Activated naive CD4-positive, alpha-beta T cell treated with anti-CD3 and anti-CD28 coated beads, Interleukin-2, amount 50 U/mL, for 24 hours (primary cell): ENCODE results near the gene LRRC23.

Experiments used
- H3K27ac Mint-ChIP-seq: one replicate; pipeline ENCODE4 v1.8.0; 2021; ENCODE audit warnings: mild to moderate bottlenecking, mixed read lengths
- H3K27me3 Mint-ChIP-seq: one replicate; pipeline ENCODE4 v1.8.0; 2021; ENCODE audit warnings: mixed read lengths
- H3K36me3 Mint-ChIP-seq: one replicate; pipeline ENCODE4 v1.8.0; 2021; ENCODE audit warnings: mixed read lengths
- H3K4me1 Mint-ChIP-seq: one replicate; pipeline ENCODE4 v1.8.0; 2021; ENCODE audit warnings: mixed read lengths
- H3K4me3 Mint-ChIP-seq: one replicate; pipeline ENCODE4 v1.8.0; 2021; ENCODE audit warnings: mild to moderate bottlenecking, mixed read lengths
- H3K9me3 Mint-ChIP-seq: one replicate; pipeline ENCODE4 v1.8.0; 2021; ENCODE audit warnings: mixed read lengths

Gene LRRC23

DNA sequence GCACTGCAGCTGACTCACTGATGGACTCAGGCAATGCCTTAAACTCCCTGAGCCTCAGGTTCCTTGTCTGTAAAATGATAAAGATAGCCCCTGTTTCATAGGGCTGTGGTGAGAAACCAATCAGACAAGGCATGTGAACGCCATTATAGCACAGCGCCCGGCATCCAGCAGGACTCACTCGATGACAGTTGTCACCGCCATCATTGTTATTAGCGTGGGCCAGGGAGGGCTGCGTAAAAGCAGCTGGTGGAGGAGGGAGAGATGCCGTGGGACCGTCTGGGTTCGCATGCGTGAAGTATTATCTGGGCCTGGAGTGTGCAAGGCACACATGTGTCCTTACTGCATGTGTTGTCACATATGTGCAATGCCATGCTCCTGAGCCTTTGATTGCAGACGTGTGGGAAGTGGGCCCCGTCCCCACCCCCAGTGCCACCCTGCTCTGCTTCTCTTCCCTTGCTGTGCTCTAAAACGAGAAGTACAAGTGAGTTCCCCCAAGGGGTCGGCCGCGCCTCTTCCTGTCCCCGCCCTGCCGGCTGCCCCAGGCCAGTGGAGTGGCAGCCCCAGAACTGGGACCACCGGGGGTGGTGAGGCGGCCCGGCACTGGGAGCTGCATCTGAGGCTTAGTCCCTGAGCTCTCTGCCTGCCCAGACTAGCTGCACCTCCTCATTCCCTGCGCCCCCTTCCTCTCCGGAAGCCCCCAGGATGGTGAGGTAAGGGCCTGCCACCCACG, 46.4 kb downstream of the LRRC23 start, which contains the start of gene PTPN6:
Gene PTPN6 (plus strand): TSS at position 546 of the 730 bp plus-strand sequence. CDS start 157 bp downstream, at position 703.
- Mint-ChIP-seq H3K4me3 (peak within 1 kb of the TSS; percentile 99), H3K27ac (peak within 1 kb of the TSS; percentile 99), H3K4me1 (peaks cover 72% of the 10 kb centered on the region), H3K27me3 (no peaks in the 10 kb centered on the region), H3K9me3 (no peaks in the 10 kb centered on the region), H3K36me3 (peaks cover 30% of the 10 kb centered on the region)

DNA sequence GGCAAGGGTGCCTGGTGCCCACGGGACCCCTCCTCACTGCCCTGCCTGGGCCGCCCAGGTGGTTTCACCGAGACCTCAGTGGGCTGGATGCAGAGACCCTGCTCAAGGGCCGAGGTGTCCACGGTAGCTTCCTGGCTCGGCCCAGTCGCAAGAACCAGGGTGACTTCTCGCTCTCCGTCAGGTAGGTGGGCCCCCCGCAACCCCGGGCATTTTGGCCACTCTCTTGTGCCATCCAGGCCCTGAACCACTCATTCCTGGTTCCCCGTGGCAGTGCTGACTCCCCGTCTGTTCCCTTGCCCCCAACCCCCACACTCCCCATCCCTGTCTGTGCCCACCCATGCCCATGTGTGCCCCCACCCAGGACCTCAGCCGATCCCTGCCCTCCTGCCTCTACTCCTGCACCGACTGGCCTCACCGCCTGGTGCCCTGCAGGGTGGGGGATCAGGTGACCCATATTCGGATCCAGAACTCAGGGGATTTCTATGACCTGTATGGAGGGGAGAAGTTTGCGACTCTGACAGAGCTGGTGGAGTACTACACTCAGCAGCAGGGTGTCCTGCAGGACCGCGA, 47.0 kb downstream of the LRRC23 start:
- Mint-ChIP-seq H3K36me3 (peaks cover 36% of the 10 kb centered on the region), H3K4me1 (peaks cover 72% of the 10 kb centered on the region), H3K27me3 (no peaks in the 10 kb centered on the region), H3K9me3 (no peaks in the 10 kb centered on the region), H3K4me3 (peak overlapping the region; percentile 99), H3K27ac (peak overlapping the region; percentile 98)

DNA sequence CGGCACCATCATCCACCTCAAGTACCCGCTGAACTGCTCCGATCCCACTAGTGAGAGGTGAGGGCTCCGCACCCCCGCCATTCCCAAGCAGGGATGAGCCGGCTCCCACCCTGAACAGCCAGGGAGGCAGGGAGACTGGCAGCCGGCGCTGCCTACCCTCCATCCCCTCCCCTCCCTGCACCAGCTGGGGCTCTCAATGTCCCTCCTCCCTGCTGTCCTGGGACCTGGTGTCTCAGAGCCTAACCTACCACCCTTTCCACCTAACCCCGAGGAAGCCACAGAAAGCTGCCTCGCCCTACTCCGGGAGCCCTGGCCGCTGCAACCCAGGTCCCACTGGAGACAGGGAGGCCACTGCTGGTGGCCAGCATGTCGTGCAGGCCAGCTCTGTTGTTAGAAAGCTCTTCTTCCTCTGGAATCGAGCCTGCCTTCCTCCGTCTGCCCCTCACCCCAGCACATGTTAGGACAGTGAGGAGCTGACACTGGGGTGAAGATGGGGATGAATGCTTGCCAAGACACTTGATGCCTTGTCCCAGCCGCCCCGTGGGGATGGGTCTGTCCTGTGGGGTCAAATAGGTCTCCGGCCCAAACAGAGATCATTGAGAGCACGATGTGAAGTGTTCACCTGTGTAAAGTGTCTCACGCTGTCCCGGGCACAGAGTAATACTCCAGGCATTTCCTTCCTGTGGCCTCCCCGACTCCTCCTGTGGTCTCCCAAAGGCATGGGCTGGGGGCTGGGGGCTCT, 47.7 kb downstream of the LRRC23 start:
- Mint-ChIP-seq H3K36me3 (peaks cover 37% of the 10 kb centered on the region), H3K27me3 (no peaks in the 10 kb centered on the region), H3K27ac (peak overlapping the region; percentile 98), H3K4me3 (peak overlapping the region; percentile 99), H3K9me3 (no peaks in the 10 kb centered on the region), H3K4me1 (peaks cover 72% of the 10 kb centered on the region)

DNA sequence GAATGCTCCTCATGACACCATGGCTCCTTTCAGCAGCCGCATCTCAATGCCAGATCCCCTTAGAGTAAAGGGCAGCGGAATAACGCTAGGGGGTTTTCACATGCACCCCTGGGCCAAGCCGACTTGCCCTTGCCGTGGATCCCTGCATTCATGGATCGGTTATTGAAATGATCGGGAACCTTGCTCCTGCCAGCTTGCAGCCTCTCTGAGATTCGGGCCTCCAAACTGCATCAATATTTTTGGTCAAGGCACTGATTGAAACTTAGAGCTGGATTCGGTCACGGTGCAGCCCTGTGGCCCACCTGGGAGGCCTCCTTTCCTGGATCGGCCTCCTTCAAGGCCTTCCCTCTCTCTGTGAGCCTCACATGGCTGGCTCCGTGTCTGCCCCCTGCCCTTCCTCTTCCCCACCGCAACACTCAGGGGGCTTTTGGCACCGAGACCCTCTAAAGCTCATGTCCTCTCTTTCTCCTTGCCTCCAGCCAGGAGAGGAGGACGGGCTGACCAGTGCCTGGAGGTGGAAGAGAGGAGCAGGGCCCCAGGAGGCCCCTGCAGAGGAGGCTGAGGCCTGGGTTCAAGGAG, 48.3 kb downstream of the LRRC23 start:
- H3K4me1 Mint-ChIP-seq = peaks cover 72% of the 10 kb centered on the region
- peaks cover 37% of the 10 kb centered on the region for H3K36me3 Mint-ChIP-seq

DNA sequence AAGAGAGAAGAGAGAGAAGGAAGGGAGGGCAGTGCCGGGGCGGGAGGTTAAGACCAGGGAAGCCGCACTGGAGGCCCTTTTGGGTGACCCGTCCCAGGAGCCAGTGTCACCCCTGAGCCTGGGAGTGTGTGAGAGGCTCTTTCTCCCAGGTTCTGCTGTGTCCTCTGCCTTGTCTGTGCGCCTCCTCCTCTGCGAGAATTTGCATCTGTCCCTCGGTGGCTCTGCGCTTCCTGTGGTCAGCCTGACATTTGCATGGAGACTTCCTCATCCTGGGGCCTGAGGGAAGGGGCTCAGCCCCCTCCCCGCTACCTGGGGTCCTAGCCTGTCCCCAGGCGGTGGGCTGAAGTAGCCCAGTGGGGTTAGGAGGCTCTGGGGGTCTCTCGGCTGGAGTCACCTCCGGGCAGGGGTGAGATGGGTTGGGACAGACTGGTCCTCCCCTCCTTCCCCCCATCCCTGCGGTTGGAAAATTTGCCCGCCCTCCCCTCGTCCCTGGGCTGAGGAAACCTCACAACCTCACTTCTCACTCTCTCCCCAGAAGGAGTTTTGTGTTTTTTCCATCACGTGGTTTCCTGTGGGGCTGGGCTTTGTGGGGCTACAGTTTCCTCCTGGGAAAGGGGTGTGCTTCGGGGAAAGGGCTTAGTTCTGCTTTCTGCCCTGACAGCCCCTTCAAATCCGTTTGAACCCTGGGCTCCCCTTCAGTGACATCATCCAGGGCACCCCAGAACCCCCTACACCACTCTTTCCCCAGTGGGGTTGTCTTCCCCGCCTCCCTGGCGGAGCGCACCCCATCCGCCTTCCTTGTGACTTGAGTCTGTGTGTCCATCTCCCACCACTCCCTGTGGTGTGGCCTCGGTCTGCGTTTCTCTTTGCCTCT, 49.1 kb downstream of the LRRC23 start:
- peaks cover 72% of the 10 kb centered on the region for H3K4me1 Mint-ChIP-seq
- H3K27me3 Mint-ChIP-seq = no peaks in the 10 kb centered on the region
- H3K9me3 Mint-ChIP-seq = no peaks in the 10 kb centered on the region
- peaks cover 41% of the 10 kb centered on the region for H3K36me3 Mint-ChIP-seq
- peak overlapping the region; percentile 99 for H3K4me3 Mint-ChIP-seq
- peak overlapping the region; percentile 98 for H3K27ac Mint-ChIP-seq

More for the DNA sequence above, 48.3 kb downstream of the LRRC23 start:
- Mint-ChIP-seq H3K27ac (peak overlapping the region; percentile 98), H3K27me3 (no peaks in the 10 kb centered on the region), H3K4me3 (peak overlapping the region; percentile 99), H3K9me3 (no peaks in the 10 kb centered on the region)

DNA sequence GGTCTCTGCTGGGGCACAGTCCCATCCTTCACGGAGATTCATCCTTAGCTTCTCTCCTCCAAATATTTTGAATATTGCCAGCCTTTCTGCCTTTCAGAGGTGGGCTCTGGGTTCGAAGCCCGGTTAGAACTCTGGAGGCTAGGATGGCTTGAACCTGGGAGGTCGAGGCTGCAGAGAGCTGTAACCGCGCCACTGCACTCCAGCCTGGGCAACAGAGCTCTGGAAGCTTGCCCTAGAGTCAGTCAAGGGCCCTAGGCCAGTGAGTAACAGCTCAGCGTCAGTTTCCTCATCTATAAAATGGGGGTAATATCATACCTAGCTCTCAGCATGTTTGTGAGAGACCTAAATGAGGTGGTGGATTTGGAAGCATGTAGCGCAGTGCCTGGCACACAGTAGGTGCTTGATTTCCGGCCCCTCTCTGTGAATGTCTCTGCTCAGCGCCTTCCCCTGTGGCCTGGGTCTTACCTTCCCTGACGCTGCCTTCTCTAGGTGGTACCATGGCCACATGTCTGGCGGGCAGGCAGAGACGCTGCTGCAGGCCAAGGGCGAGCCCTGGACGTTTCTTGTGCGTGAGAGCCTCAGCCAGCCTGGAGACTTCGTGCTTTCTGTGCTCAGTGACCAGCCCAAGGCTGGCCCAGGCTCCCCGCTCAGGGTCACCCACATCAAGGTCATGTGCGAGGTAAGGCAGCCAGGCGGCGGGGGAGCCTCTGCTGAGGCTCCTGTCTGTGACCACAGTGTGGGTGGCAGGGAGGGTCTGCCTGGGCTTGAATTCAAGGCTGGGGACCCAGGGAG, 49.9 kb downstream of the LRRC23 start:
- Mint-ChIP-seq H3K4me3 (peak overlapping the region; percentile 99), H3K4me1 (peaks cover 72% of the 10 kb centered on the region), H3K27ac (peak overlapping the region; percentile 98), H3K27me3 (no peaks in the 10 kb centered on the region), H3K9me3 (no peaks in the 10 kb centered on the region), H3K36me3 (peaks cover 46% of the 10 kb centered on the region)

DNA sequence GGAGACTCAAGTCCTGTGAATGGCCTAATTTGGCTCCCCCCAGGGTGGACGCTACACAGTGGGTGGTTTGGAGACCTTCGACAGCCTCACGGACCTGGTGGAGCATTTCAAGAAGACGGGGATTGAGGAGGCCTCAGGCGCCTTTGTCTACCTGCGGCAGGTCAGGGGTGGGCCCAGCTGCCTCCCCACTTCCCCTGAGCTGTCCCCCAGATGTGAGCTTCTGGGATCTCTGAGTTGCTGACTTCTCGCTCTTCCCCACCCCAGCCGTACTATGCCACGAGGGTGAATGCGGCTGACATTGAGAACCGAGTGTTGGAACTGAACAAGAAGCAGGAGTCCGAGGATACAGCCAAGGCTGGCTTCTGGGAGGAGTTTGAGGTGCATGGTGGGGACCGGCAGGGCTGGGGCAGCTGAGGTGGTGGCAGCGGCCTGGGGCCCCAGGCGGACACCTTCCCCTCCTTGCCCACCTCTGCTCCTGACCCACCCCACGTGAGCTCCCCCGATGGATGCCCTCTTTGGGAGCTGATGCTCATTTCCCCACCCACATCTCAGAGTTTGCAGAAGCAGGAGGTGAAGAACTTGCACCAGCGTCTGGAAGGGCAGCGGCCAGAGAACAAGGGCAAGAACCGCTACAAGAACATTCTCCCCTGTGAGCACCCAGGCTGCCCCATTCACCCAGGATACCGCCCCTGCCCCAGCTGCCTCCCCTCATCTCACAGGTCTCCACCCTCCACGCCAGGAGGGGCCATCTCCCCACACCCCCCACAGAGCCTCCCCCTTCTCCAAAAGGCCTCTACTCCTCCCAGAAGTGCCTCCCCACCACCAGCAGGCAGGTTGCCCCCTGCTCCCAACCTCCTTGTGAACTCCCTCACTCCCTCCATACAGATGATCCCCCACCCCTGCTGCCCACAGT, 50.7 kb downstream of the LRRC23 start:
- H3K9me3 Mint-ChIP-seq = no peaks in the 10 kb centered on the region
- H3K4me1 Mint-ChIP-seq = peaks cover 69% of the 10 kb centered on the region
- peak overlapping the region; percentile 98 for H3K27ac Mint-ChIP-seq
- H3K4me3 Mint-ChIP-seq = peak overlapping the region; percentile 99
- H3K27me3 Mint-ChIP-seq = no peaks in the 10 kb centered on the region
- peaks cover 46% of the 10 kb centered on the region for H3K36me3 Mint-ChIP-seq

DNA sequence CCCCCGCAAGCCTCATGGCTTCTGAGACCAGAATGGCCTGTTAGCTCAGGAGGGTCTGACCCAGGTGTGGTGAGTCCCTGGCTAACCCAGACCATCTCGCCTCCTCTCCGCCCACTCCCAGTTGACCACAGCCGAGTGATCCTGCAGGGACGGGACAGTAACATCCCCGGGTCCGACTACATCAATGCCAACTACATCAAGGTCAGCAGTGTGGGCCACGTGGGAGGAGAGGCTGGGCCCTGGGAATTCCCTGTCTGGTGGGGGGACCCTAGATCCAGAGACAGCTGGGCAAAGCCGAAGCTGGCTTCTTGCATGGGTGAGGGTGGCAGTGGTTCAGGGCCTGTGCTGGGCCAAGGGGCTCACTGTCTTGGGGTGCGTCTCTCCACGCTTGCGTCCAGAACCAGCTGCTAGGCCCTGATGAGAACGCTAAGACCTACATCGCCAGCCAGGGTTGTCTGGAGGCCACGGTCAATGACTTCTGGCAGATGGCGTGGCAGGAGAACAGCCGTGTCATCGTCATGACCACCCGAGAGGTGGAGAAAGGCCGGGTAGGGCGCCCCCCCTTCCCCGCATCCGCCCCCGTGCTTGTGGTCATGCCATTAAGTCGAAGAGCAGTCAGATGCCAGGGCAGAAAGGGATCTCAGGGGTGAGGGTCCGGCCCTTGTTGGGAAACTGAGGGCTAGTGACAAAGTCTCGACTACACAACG, 51.6 kb downstream of the LRRC23 start:
- H3K27me3 Mint-ChIP-seq = no peaks in the 10 kb centered on the region

DNA sequence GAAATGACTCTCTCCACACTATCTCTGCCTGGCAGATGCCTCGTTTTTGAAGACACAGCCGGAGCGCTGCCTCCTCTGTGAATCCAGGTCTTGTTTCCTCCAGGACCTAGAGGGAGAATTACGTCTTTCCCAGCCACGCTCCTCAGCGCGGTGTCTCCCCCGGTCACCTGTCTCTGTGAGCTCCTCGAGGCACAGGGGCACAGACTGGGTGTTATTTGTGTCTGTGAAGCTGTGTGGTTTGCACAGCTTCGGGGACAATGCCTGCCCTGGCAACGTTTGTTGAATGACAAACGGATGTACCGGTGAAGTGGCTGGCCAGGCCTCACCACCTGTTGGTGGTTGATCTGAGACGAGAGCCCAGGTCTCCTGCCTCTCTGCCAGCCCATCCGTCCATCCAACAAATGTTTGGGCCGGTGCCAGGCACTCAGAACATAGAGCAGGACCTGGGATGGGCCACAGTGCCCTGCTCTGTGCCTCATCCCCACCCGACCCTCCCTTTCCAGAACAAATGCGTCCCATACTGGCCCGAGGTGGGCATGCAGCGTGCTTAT, 52.6 kb downstream of the LRRC23 start:
- peak overlapping the region; percentile 99 for H3K4me3 Mint-ChIP-seq
- no peaks in the 10 kb centered on the region for H3K27me3 Mint-ChIP-seq
- peak overlapping the region; percentile 99 for H3K27ac Mint-ChIP-seq
- H3K36me3 Mint-ChIP-seq = peaks cover 53% of the 10 kb centered on the region
- no peaks in the 10 kb centered on the region for H3K9me3 Mint-ChIP-seq
- peaks cover 80% of the 10 kb centered on the region for H3K4me1 Mint-ChIP-seq

More for the DNA sequence above, 51.6 kb downstream of the LRRC23 start:
- H3K36me3 Mint-ChIP-seq = peaks cover 47% of the 10 kb centered on the region
- peak overlapping the region; percentile 89 for H3K27ac Mint-ChIP-seq
- peak overlapping the region; percentile 99 for H3K4me3 Mint-ChIP-seq
- peaks cover 70% of the 10 kb centered on the region for H3K4me1 Mint-ChIP-seq
- no peaks in the 10 kb centered on the region for H3K9me3 Mint-ChIP-seq

DNA sequence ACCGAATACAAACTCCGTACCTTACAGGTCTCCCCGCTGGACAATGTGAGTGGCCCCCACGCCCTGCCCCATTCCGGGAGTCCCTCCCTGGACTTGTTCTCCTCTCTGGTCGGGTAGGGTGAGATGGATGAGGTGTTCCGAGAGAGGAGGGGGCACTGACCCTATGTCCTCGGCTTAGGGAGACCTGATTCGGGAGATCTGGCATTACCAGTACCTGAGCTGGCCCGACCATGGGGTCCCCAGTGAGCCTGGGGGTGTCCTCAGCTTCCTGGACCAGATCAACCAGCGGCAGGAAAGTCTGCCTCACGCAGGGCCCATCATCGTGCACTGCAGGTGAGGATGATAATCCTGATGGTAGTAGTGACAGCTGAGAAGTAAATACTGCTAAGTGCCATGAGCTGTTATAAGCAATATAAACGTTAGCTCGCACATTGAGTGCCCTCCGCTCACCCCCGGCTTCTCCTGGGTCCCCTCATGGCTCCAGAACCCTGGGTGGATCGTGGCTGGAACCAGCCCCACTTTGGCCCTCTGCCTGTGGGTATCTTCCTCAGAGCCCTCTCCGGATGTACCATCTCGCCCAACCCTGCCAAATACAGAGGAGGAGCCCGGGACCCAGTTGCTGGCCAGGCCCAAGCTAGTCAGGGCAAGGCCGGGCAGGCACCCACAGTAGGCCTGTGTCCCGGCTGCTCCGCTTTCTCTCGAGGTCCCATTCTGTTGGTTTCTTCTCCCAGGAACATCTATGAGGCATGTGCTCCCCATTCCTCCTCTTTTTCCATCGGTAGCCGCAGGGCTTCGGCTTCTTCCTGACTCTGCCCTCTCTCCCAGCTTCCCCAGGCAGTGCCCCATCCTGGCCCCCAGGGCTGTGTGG, 53.4 kb downstream of the LRRC23 start:
- H3K9me3 Mint-ChIP-seq = no peaks in the 10 kb centered on the region
- peaks cover 87% of the 10 kb centered on the region for H3K4me1 Mint-ChIP-seq
- H3K36me3 Mint-ChIP-seq = peaks cover 46% of the 10 kb centered on the region
- H3K4me3 Mint-ChIP-seq = peak overlapping the region; percentile 95
- H3K27ac Mint-ChIP-seq = peak overlapping the region; percentile 99
- H3K27me3 Mint-ChIP-seq = no peaks in the 10 kb centered on the region

DNA sequence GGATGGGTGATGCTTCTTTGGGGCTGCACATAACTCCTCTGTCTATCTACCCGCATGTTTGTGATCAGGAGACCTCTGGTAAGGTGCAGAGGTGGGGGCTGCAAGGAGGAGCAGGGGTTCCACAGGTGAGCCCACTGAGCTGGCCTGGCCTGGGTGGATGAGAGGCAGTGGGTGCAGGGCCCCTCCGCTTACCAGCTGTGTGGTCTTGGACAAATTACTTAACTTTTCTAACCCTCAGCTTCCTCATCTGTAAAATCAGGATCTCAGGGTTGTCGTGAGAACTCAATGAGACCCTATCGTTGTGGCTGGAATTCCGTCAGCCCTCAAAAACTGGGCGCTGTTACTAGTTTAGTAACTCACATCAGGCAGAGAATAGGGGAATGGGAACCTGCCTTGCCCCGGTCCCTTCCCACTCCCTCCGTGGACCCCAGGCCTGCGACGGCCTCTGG, 54.0 kb downstream of the LRRC23 start:
- no peaks in the 10 kb centered on the region for H3K9me3 Mint-ChIP-seq
- peaks cover 87% of the 10 kb centered on the region for H3K4me1 Mint-ChIP-seq
- H3K4me3 Mint-ChIP-seq = peak overlapping the region; percentile 95
- no peaks in the 10 kb centered on the region for H3K27me3 Mint-ChIP-seq
- peaks cover 43% of the 10 kb centered on the region for H3K36me3 Mint-ChIP-seq
- peak overlapping the region; percentile 99 for H3K27ac Mint-ChIP-seq
